GM23338 (cell line): ENCODE results near the gene EVC. TPM values are rescaled to one million over a fixed set of nuclear protein-coding genes. Genes with fewer than 3 reads are reported as not detected.
A peak's percentile ranks its signal among the peaks of the same experiment; 100 is the strongest.

Source experiments
- ATAC-seq: fragments of 200-7000 bp; cut with Tn5 transposase; 3 replicates; pipeline ENCODE4 v1.9.1; 2020
- DNase-seq: peaks from one replicate; pipeline ENCODE4 v3.0.0-alpha.2; 2015; ENCODE audit warnings: low spot score
- H2AFZ ChIP-seq: fragments of 200-600 bp; sonication (generic); 2 replicates; pipeline ENCODE4 v1.8.0; 2016; ENCODE audit warnings: antibody characterized with exemption, mild to moderate bottlenecking, moderate library complexity
- H3F3A ChIP-seq: fragments of 200-600 bp; sonication (generic); replicated peaks from 2 replicates; pipeline ENCODE4 v1.8.0; 2017; ENCODE audit warnings: antibody characterized with exemption, mixed run types, low read depth
- H3K27ac ChIP-seq: fragments of 200-600 bp; sonication (generic); 2 replicates; pipeline ENCODE4 v1.6.1; 2016; ENCODE audit warnings: low read depth
- H3K27me3 ChIP-seq: fragments of 200-600 bp; sonication (generic); 2 replicates; pipeline ENCODE4 v1.8.0; 2016; ENCODE audit warnings: mild to moderate bottlenecking, mixed run types, moderate library complexity; ENCODE audit not compliant: insufficient read depth
- H3K36me3 ChIP-seq: fragments of 200-600 bp; sonication (generic); 2 replicates; pipeline ENCODE4 v1.8.0; 2016; ENCODE audit warnings: mild to moderate bottlenecking; ENCODE audit not compliant: insufficient read depth
- H3K4me1 ChIP-seq: fragments of 200-600 bp; sonication (generic); 2 replicates; pipeline ENCODE4 v1.8.0; 2016; ENCODE audit warnings: mild to moderate bottlenecking, moderate library complexity; ENCODE audit not compliant: insufficient read depth
- H3K4me2 ChIP-seq: fragments of 200-600 bp; sonication (generic); 2 replicates; pipeline ENCODE4 v1.7.1; 2017; ENCODE audit warnings: mixed run types
- H3K4me3 ChIP-seq: fragments of 200-600 bp; sonication (generic); 2 replicates; pipeline ENCODE4 v1.6.1; 2016; ENCODE audit warnings: mixed run types
- H3K79me2 ChIP-seq: fragments of 200-600 bp; sonication (generic); replicated peaks from 2 replicates; pipeline ENCODE4 v1.8.0; 2017; ENCODE audit warnings: mild to moderate bottlenecking; ENCODE audit not compliant: insufficient read depth
- H3K9me2 ChIP-seq: fragments of 200-600 bp; sonication (generic); 2 replicates; pipeline ENCODE4 v1.8.0; 2017; ENCODE audit not compliant: insufficient read depth
- H4K20me1 ChIP-seq: fragments of 200-600 bp; sonication (generic); replicated peaks from 2 replicates; pipeline ENCODE4 v1.8.0; 2017; ENCODE audit warnings: mild to moderate bottlenecking; ENCODE audit not compliant: insufficient read depth
- H3K27ac Mint-ChIP-seq: 2 replicates; pipeline ENCODE4 v1.8.0; 2020; ENCODE audit warnings: inconsistent platforms, mild to moderate bottlenecking, moderate library complexity, mixed read lengths
- H3K27me3 Mint-ChIP-seq: 3 replicates; pipeline ENCODE4 v1.8.0; 2022; ENCODE audit warnings: low read depth, mild to moderate bottlenecking, moderate library complexity, mixed read lengths, inconsistent platforms; ENCODE audit not compliant: insufficient read depth, poor library complexity
- H3K36me3 Mint-ChIP-seq: 3 replicates; pipeline ENCODE4 v1.8.0; 2021; ENCODE audit warnings: low read depth, mild to moderate bottlenecking, inconsistent platforms, moderate library complexity, mixed read lengths
- H3K4me1 Mint-ChIP-seq: 3 replicates; pipeline ENCODE4 v1.8.0; 2020; ENCODE audit warnings: mild to moderate bottlenecking, inconsistent platforms, mixed read lengths
- H3K4me3 Mint-ChIP-seq: 3 replicates; pipeline ENCODE4 v1.8.0; 2021; ENCODE audit warnings: moderate library complexity, mild to moderate bottlenecking, inconsistent platforms, mixed read lengths
- H3K9me3 Mint-ChIP-seq: 3 replicates; pipeline ENCODE4 v1.8.0; 2020; ENCODE audit warnings: moderate library complexity, mild to moderate bottlenecking, inconsistent platforms, mixed read lengths
- CREB1 ChIP-seq: fragments of 250-450 bp; sonication (Bioruptor Pico); IDR thresholded peaks from 2 replicates; pipeline ENCODE4 v1.5.0; 2020; ENCODE audit warnings: low read depth, mild to moderate bottlenecking, moderate library complexity
- CTCF ChIP-seq, 2 experiments: fragments of 200-600 bp in 1 of 2; sonication (generic) in 1 of 2; conservative IDR thresholded peaks; 2 replicates each; pipeline versions ENCODE4 v1.5.1 to v1.6.1; 2016 to 2017; ENCODE audit warnings: antibody characterized with exemption in 2 of 2, low read depth in 2 of 2, mild to moderate bottlenecking in 2 of 2, moderate library complexity in 1 of 2
- EZH2 ChIP-seq: fragments of 200-600 bp; sonication (generic); IDR thresholded peaks from one replicate; pipeline ENCODE4 v1.8.0; 2017; ENCODE audit warnings: antibody characterized with exemption, mild to moderate bottlenecking, low read depth; ENCODE audit not compliant: unreplicated experiment
- EZH2phosphoT487 ChIP-seq: fragments of 200-600 bp; sonication (generic); IDR thresholded peaks from one replicate; pipeline ENCODE4 v1.8.1; 2018; ENCODE audit warnings: antibody characterized with exemption; ENCODE audit not compliant: unreplicated experiment
- JUNB ChIP-seq: IDR thresholded peaks from one replicate; pipeline ENCODE4 v1.6.1; 2016; ENCODE audit warnings: antibody characterized with exemption; ENCODE audit not compliant: unreplicated experiment
- NANOG ChIP-seq: IDR thresholded peaks from 2 replicates; pipeline ENCODE4 v1.6.1; 2016; ENCODE audit warnings: antibody characterized with exemption, borderline replicate concordance
- POLR2AphosphoS5 ChIP-seq: IDR thresholded peaks from 2 replicates; pipeline ENCODE4 v1.6.1; 2016; ENCODE audit warnings: antibody characterized with exemption, low read depth
- STAT1 ChIP-seq: IDR thresholded peaks from one replicate; pipeline ENCODE4 v1.6.1; 2016; ENCODE audit warnings: antibody characterized with exemption; ENCODE audit not compliant: unreplicated experiment
- ZNF114 ChIP-seq: fragments of 250-450 bp; sonication (Bioruptor Pico); IDR thresholded peaks from 2 replicates; pipeline ENCODE4 v1.5.0; 2020; ENCODE audit warnings: mild to moderate bottlenecking, moderate library complexity
- ZNF331 ChIP-seq: fragments of 250-450 bp; sonication (Bioruptor Pico); IDR thresholded peaks from 2 replicates; pipeline ENCODE4 v1.5.0; 2020; ENCODE audit warnings: low read depth, mild to moderate bottlenecking, moderate library complexity
- polyA plus RNA-seq: library from polyadenylated mRNA; unstranded; fragments of >200 nt; fragmentation: Nextera tagmentation; extraction: Ambion mirVana; gene quantifications from 2 replicates; pipeline ENCODE4 v1.2.1, GENCODE V29; 2016
- total RNA-seq: library from RNA; depleted of rRNA; stranded (reverse); fragments of >200 nt; shearing (Covaris generic); gene quantifications from 2 replicates; pipeline ENCODE4 v1.2.3, GENCODE V29; 2014
- TF ChIP-seq, protein P1 (sequence below): IDR thresholded peaks from 2 replicates; pipeline ENCODE4 v1.6.1; 2016; ENCODE audit warnings: antibody characterized with exemption
- TF ChIP-seq, protein P2 (sequence below): fragments of 250-450 bp; sonication (Bioruptor Pico); IDR thresholded peaks from 2 replicates; pipeline ENCODE4 v1.5.0; 2020; ENCODE audit warnings: mild to moderate bottlenecking, moderate library complexity
- TF ChIP-seq, protein P3 (sequence below): IDR thresholded peaks from one replicate; pipeline ENCODE4 v1.6.1; 2018; ENCODE audit warnings: antibody characterized with exemption; ENCODE audit not compliant: unreplicated experiment

The EVC gene
- total and polyA plus RNA-seq, 2 experiments from 2014 or later = 1.7 to 12.8 TPM

DNA sequence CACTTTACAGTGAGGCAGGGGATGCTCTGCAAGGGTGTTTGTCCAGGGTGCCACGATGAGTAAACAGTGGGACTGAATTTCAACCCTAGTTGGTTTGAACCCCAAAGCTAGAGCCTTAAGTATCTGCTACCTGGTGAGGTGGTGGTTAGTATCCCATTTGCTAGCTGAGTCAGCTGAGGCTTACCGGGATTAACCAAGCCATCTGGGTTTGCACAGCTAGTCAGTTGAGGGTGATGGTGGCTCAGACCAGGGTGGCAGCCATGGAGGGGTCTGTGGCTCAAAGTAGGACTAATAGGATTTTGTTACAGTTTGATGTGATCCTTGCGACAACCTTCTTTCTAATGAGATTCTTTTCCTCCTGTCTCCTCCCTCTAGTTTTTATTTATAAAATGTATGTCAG is 1.9 kb downstream of the EVC start:
- Mint-ChIP-seq H3K27ac (no peak overlapping the region), H3K4me3 (peak overlapping the region; percentile 76; the same call in 1 of the 3 replicates), H3K36me3 (peaks cover 17% of the 10 kb centered on the region), H3K27me3 (peaks cover 22% of the 10 kb centered on the region), H3K4me1 (peaks cover 15% of the 10 kb centered on the region), H3K9me3 (peaks cover 8% of the 10 kb centered on the region)
- no peak overlapping the region for H2AFZ ChIP-seq
- TF ChIP-seq CREB1 (no peak), ZNF331 (no peak), POLR2AphosphoS5 (no peak), CTCF (conservative IDR thresholded peaks at IDR 0.05; ENCODE audit: low read depth in 2 of 2) (no peak), JUNB (no peak), EZH2 (no peak), ZNF114 (no peak), NANOG (no peak), STAT1 (no peak), EZH2phosphoT487 (no peak)
- TF ChIP-seq, protein P1, sequence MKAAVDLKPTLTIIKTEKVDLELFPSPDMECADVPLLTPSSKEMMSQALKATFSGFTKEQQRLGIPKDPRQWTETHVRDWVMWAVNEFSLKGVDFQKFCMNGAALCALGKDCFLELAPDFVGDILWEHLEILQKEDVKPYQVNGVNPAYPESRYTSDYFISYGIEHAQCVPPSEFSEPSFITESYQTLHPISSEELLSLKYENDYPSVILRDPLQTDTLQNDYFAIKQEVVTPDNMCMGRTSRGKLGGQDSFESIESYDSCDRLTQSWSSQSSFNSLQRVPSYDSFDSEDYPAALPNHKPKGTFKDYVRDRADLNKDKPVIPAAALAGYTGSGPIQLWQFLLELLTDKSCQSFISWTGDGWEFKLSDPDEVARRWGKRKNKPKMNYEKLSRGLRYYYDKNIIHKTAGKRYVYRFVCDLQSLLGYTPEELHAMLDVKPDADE = no peak
- TF ChIP-seq, protein P2, sequence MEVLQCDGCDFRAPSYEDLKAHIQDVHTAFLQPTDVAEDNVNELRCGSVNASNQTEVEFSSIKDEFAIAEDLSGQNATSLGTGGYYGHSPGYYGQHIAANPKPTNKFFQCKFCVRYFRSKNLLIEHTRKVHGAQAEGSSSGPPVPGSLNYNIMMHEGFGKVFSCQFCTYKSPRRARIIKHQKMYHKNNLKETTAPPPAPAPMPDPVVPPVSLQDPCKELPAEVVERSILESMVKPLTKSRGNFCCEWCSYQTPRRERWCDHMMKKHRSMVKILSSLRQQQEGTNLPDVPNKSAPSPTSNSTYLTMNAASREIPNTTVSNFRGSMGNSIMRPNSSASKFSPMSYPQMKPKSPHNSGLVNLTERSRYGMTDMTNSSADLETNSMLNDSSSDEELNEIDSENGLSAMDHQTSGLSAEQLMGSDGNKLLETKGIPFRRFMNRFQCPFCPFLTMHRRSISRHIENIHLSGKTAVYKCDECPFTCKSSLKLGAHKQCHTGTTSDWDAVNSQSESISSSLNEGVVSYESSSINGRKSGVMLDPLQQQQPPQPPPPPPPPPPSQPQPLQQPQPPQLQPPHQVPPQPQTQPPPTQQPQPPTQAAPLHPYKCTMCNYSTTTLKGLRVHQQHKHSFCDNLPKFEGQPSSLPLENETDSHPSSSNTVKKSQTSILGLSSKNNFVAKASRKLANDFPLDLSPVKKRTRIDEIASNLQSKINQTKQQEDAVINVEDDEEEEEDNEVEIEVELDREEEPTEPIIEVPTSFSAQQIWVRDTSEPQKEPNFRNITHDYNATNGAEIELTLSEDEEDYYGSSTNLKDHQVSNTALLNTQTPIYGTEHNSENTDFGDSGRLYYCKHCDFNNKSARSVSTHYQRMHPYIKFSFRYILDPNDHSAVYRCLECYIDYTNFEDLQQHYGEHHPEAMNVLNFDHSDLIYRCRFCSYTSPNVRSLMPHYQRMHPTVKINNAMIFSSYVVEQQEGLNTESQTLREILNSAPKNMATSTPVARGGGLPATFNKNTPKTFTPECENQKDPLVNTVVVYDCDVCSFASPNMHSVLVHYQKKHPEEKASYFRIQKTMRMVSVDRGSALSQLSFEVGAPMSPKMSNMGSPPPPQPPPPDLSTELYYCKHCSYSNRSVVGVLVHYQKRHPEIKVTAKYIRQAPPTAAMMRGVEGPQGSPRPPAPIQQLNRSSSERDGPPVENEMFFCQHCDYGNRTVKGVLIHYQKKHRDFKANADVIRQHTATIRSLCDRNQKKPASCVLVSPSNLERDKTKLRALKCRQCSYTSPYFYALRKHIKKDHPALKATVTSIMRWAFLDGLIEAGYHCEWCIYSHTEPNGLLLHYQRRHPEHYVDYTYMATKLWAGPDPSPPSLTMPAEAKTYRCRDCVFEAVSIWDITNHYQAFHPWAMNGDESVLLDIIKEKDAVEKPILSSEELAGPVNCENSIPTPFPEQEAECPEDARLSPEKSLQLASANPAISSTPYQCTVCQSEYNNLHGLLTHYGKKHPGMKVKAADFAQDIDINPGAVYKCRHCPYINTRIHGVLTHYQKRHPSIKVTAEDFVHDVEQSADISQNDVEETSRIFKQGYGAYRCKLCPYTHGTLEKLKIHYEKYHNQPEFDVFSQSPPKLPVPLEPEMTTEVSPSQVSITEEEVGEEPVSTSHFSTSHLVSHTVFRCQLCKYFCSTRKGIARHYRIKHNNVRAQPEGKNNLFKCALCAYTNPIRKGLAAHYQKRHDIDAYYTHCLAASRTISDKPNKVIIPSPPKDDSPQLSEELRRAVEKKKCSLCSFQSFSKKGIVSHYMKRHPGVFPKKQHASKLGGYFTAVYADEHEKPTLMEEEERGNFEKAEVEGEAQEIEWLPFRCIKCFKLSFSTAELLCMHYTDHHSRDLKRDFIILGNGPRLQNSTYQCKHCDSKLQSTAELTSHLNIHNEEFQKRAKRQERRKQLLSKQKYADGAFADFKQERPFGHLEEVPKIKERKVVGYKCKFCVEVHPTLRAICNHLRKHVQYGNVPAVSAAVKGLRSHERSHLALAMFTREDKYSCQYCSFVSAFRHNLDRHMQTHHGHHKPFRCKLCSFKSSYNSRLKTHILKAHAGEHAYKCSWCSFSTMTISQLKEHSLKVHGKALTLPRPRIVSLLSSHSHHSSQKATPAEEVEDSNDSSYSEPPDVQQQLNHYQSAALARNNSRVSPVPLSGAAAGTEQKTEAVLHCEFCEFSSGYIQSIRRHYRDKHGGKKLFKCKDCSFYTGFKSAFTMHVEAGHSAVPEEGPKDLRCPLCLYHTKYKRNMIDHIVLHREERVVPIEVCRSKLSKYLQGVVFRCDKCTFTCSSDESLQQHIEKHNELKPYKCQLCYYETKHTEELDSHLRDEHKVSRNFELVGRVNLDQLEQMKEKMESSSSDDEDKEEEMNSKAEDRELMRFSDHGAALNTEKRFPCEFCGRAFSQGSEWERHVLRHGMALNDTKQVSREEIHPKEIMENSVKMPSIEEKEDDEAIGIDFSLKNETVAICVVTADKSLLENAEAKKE (CRISPR knock-in tag) = no peak
- TF ChIP-seq, protein P3, sequence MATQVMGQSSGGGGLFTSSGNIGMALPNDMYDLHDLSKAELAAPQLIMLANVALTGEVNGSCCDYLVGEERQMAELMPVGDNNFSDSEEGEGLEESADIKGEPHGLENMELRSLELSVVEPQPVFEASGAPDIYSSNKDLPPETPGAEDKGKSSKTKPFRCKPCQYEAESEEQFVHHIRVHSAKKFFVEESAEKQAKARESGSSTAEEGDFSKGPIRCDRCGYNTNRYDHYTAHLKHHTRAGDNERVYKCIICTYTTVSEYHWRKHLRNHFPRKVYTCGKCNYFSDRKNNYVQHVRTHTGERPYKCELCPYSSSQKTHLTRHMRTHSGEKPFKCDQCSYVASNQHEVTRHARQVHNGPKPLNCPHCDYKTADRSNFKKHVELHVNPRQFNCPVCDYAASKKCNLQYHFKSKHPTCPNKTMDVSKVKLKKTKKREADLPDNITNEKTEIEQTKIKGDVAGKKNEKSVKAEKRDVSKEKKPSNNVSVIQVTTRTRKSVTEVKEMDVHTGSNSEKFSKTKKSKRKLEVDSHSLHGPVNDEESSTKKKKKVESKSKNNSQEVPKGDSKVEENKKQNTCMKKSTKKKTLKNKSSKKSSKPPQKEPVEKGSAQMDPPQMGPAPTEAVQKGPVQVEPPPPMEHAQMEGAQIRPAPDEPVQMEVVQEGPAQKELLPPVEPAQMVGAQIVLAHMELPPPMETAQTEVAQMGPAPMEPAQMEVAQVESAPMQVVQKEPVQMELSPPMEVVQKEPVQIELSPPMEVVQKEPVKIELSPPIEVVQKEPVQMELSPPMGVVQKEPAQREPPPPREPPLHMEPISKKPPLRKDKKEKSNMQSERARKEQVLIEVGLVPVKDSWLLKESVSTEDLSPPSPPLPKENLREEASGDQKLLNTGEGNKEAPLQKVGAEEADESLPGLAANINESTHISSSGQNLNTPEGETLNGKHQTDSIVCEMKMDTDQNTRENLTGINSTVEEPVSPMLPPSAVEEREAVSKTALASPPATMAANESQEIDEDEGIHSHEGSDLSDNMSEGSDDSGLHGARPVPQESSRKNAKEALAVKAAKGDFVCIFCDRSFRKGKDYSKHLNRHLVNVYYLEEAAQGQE = no peak
- no peaks in the 10 kb centered on the region for H3F3A ChIP-seq
- H4K20me1 ChIP-seq = no peaks in the 10 kb centered on the region
- H3K4me1 ChIP-seq = peaks cover 8% of the 10 kb centered on the region; the same call in 1 of the 2 replicates
- ATAC-seq (no peak), DNase-seq (no peak)
- H3K4me2 ChIP-seq = no peak overlapping the region
- H3K79me2 ChIP-seq = peaks cover 5% of the 10 kb centered on the region; the same call in 1 of the 2 replicates
- peaks cover 30% of the 10 kb centered on the region for H3K27me3 ChIP-seq
- no peak overlapping the region for H3K27ac ChIP-seq
- no peaks in the 10 kb centered on the region for H3K9me2 ChIP-seq
- H3K36me3 ChIP-seq = no peaks in the 10 kb centered on the region
- no peak overlapping the region for H3K4me3 ChIP-seq
